Measurements from ENCODE around the gene EFHD2.

The EFHD2 gene

DNA sequence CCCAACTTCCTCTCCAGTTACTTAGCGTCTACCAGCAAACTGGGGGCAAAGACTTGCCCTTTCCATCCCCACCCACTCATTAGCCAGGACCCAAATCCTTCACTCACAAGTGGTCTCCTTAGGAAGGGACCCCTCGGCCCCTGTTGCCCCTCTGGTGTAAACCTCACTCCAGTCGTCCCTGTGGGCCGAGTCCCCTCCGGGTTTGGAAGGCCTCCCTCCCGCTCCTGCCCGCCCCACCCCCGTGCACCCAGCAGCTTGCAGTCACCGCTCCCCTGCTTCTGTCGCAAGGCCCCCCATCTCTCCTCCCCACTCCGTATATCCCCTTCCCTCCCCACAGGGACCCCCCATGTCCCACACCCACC lies 1.2 kb downstream of the EFHD2 start:
- Histone ChIP-seq H3K36me3 (ENCODE audit: control insufficient read depth, insufficient read depth, low read length) (no peaks in the 10 kb centered on the region), H3K4me1 (peaks cover 16% of the 10 kb centered on the region), H3K79me2 (no peaks in the 10 kb centered on the region), H3K27ac (peak overlapping the region; percentile 36), H3K4me2 (ENCODE audit: low read length) (peak overlapping the region; percentile 58), H3K9ac (no peak overlapping the region), H3K4me3 (ENCODE audit: low read depth, low read length) (peak overlapping the region; percentile 73), H2AFZ (no peak overlapping the region), H3K27me3 (ENCODE audit: control insufficient read depth, insufficient read depth, low read length) (no peaks in the 10 kb centered on the region), H3K9me3 (ENCODE audit: control insufficient read depth, low read length) (no peaks in the 10 kb centered on the region)
- TF ChIP-seq CTCF (IDR thresholded peaks at IDR 0.05) = no peak

GRCh38 chr1:15411593-15412137 lies 2.0 kb downstream of the EFHD2 start:
- Histone ChIP-seq H3K36me3 (ENCODE audit: control insufficient read depth, insufficient read depth, low read length) (no peaks in the 10 kb centered on the region), H3K4me1 (peaks cover 16% of the 10 kb centered on the region), H3K4me2 (ENCODE audit: low read length) (peak overlapping the region; percentile 58), H3K4me3 (ENCODE audit: low read depth, low read length) (peak overlapping the region; percentile 73), H3K9ac (no peak overlapping the region), H3K9me3 (ENCODE audit: control insufficient read depth, low read length) (no peaks in the 10 kb centered on the region), H3K79me2 (no peaks in the 10 kb centered on the region), H3K27me3 (ENCODE audit: control insufficient read depth, insufficient read depth, low read length) (no peaks in the 10 kb centered on the region), H3K27ac (peak overlapping the region; percentile 2), H2AFZ (no peak overlapping the region)
- no peak for TF ChIP-seq CTCF (IDR thresholded peaks at IDR 0.05)

GRCh38 chr1:15412175-15412800 lies 2.6 kb downstream of the EFHD2 start:
- Histone ChIP-seq H3K9me3 (ENCODE audit: control insufficient read depth, low read length) (no peaks in the 10 kb centered on the region), H3K4me2 (ENCODE audit: low read length) (peak overlapping the region; percentile 58), H3K79me2 (no peaks in the 10 kb centered on the region), H3K9ac (no peak overlapping the region), H2AFZ (no peak overlapping the region), H3K27me3 (ENCODE audit: control insufficient read depth, insufficient read depth, low read length) (no peaks in the 10 kb centered on the region), H3K27ac (peak overlapping the region; percentile 2), H3K4me3 (ENCODE audit: low read depth, low read length) (no peak overlapping the region), H3K36me3 (ENCODE audit: control insufficient read depth, insufficient read depth, low read length) (no peaks in the 10 kb centered on the region), H3K4me1 (peaks cover 16% of the 10 kb centered on the region)
- no peak for TF ChIP-seq CTCF (IDR thresholded peaks at IDR 0.05)

GRCh38 chr1:15412843-15413242 lies 3.2 kb downstream of the EFHD2 start:
- H3K9me3 ChIP-seq (ENCODE audit: control insufficient read depth, low read length) = no peaks in the 10 kb centered on the region
- no peak overlapping the region for H3K27ac ChIP-seq
- no peaks in the 10 kb centered on the region for H3K36me3 ChIP-seq (ENCODE audit: control insufficient read depth, insufficient read depth, low read length)
- no peak overlapping the region for H3K4me3 ChIP-seq (ENCODE audit: low read depth, low read length)
- no peaks in the 10 kb centered on the region for H3K79me2 ChIP-seq
- no peak overlapping the region for H2AFZ ChIP-seq
- no peaks in the 10 kb centered on the region for H3K27me3 ChIP-seq (ENCODE audit: control insufficient read depth, insufficient read depth, low read length)
- H3K4me1 ChIP-seq = peaks cover 16% of the 10 kb centered on the region
- no peak overlapping the region for H3K9ac ChIP-seq
- H3K4me2 ChIP-seq (ENCODE audit: low read length) = no peak overlapping the region
- no peak for TF ChIP-seq CTCF (IDR thresholded peaks at IDR 0.05)

Data from parathyroid adenoma (tissue), 2 donors.